GM12873 (cell line): Measurements from ENCODE around the gene DENND6B.

ENCODE experiments used
- TF ChIP-seq, protein P1 (sequence below): IDR thresholded peaks from 2 replicates; pipeline ENCODE4 v1.5.1; 2012; ENCODE audit warnings: low read depth, mild to moderate bottlenecking, moderate library complexity, low read length, control low read depth; ENCODE audit not compliant: insufficient read depth; ENCODE audit errors: missing control alignments

DENND6B gene

DNA sequence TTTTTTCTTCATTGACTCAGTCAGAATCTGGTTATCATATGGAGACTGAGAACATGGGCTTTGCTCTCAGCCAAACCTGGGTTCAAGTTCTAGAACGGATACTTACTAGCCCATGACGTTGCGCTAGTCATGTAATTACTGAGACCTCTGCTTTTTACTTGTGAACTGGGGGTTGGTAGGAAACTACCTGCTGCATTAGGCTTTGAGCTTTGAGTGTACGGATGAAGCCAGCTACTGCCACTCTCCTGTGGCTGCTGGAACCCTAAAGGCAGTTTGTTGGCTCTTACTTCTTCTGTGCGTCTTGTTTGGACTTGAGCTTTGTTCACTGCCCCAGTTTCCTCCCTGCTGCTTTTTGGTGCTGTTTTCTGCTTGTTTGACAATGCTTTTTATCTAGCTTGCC lies 34.4 kb upstream of the DENND6B start:
- TF ChIP-seq, protein P1, sequence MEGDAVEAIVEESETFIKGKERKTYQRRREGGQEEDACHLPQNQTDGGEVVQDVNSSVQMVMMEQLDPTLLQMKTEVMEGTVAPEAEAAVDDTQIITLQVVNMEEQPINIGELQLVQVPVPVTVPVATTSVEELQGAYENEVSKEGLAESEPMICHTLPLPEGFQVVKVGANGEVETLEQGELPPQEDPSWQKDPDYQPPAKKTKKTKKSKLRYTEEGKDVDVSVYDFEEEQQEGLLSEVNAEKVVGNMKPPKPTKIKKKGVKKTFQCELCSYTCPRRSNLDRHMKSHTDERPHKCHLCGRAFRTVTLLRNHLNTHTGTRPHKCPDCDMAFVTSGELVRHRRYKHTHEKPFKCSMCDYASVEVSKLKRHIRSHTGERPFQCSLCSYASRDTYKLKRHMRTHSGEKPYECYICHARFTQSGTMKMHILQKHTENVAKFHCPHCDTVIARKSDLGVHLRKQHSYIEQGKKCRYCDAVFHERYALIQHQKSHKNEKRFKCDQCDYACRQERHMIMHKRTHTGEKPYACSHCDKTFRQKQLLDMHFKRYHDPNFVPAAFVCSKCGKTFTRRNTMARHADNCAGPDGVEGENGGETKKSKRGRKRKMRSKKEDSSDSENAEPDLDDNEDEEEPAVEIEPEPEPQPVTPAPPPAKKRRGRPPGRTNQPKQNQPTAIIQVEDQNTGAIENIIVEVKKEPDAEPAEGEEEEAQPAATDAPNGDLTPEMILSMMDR = no peak

DNA sequence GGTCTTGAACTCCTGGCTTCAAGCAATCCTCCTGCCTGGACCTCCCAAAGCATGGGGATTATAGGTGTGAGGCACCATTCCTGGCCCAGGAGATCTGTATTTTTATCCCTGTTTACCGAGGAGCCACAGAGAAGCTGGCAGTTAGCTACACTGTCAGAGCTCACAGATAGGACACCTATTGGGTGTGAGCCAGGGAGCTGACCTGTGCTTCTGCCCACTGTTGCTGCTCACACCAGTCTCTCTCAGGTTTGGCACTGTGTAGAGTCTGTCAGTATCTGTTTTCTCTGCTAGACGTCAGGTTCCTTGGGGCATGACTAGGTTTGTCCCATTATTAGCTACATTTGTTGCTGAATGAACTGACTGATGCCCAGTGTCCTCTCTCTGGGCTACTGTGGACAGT lies 33.8 kb upstream of the DENND6B start:
- TF ChIP-seq, protein P1 = no peak

DNA sequence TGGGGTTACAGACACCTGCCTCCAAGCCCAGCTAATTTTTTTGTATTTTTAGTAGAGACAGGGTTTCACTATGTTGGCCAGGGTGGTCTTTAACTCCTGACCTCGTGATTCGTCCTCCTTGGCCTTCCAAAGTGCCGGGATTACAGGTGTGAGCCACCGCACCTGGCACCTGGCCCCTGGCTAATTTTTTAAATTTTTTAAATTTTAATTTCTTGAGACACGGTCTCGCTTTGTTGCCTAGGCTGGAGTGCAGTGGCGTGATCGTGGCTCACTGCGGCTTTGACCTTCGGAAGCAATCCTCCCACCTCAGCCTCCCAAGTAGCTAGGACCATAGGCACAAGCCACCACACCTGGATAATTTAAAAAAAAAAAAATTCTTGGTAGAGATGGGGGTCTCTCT lies 30.9 kb upstream of the DENND6B start:
- TF ChIP-seq, protein P1 = no peak

DNA sequence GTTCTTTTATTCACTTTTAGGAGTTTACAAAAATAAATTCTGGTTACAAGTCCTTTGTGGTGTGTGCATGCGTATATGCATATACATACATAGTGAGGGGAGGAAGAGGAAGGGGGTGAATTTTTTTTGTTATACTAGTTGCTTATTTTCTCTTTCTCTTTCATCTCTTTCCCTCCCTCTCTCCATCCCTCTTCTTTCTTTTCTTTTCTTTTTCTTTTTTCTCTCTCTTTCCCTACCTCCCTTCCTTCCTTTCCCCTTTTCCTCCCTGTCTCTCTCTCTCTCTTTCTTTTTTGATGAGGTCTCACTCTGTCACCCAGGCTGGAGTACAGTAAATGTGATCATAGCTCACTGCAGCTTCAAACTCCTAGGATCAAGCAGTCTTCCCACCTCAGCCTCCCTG lies 30.4 kb upstream of the DENND6B start:
- TF ChIP-seq, protein P1 = no peak

DNA sequence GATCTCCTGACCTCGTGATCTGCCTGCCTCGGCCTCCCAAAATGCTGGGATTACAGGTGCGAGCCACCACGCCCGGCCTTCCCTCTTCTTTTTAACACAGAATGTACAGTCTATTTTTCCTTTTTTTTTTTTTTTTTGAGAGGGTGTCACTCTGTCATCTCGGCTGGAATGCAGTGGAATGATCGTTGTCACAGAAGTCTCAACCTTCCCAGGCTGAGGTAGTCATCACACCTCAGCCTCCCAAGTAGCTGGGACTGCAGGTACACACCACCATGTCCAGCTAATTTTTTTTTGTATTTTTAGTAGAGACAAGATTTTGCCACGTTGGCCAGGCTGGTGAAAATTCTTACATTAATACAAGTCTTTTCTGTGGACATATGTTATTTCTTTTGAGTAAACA lies 29.4 kb upstream of the DENND6B start:
- TF ChIP-seq, protein P1 = no peak

DNA sequence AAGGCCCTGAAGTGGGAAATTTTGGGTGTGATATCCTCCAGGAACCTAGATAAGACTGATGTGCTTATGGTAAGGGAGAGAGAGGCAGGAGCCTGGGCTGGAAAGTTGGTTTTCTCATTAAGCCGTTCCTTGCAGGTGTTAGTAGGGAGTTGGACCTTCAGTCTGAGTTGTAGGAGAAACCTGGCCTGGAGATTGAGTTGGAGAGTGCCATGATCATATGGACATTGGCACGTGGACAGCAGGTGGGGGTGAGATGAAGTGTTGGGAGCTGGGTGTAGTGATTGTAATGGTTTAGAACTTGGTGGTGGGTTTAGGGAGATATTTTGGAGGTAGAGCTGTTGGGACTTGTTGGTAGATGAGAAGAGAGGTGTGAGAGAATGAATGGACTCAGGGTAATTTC lies 21.2 kb upstream of the DENND6B start:
- TF ChIP-seq, protein P1 = no peak

DNA sequence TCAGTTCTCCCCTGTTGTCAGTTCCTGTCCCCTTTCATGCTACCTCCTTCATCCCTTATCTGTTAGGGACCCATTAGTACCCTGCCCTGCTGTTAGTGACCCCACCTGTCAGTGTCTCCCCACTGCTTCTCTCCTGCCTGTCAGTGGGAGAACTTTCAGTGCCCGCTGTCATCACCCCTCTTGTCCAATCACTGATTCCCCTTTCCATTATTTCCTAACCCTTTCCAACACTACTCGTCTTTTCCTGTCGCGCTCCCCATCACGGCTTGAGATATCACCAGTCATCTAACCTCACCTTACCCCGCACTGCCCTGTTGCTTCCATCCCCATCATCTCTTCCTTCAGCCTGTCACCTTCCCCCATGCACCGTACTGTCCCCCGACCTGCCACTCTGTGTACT lies 20.3 kb upstream of the DENND6B start:
- TF ChIP-seq, protein P1 = no peak

DNA sequence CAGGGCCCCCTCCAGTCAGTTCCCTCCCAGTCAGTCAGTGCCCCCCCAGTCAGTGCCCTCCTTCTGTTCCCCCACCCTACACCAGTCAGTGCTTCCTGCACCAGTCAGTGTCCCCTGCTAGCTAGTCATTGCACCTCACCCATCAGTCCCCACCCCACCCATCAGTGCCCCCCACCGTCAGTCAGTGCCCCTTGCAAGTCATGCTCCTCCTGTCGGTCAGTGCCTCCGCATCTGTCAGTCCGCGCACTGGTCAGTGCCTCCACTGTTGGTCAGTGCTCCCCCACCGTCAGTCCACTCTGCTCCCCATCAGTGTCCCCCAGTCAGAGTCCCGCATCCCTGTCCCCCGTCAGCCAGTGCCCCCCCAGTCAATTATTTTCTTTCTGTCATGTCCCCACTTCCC lies 19.7 kb upstream of the DENND6B start:
- TF ChIP-seq, protein P1 = no peak
